GM12878 (cell line): Measurements from ENCODE around the gene TRERF1. TPM values are rescaled to one million over a fixed set of nuclear protein-coding genes. Genes with fewer than 3 reads are reported as not detected.

Experiments
- ATAC-seq: fragments of 200-7000 bp; cut with Tn5 transposase; 3 replicates; pipeline ENCODE4 v1.9.1; 2020; ENCODE audit warnings: mild to moderate bottlenecking, moderate library complexity
- BruUV-seq: library from RNA; stranded (reverse); fragments of 400-500 nt; replicated peaks from 2 replicates; lab custom pipeline; 2021; lab: Mats Ljungman, UMichigan
- CTCF ChIA-PET: fragments of 300-600 bp; sonication (Branson Sonifier 250); formaldehyde crosslinking; extraction: SDS; loops from one replicate; lab custom pipeline; 2021; ENCODE audit warnings: inconsistent platforms; lab: Yijun Ruan, JAX
- POLR2A ChIA-PET: fragments of 350-600 bp; formaldehyde crosslinking; extraction: SDS; loops from one replicate; lab custom pipeline; 2021; ENCODE audit warnings: inconsistent platforms; lab: Charles Lee
- RAD21 ChIA-PET: fragments of 300-600 bp; sonication (Branson Sonifier 250); formaldehyde crosslinking; loops from one replicate; lab custom pipeline; 2023; ENCODE audit warnings: antibody characterized with exemption; ENCODE audit not compliant: unreplicated experiment; lab: Charles Lee
- SMC1A ChIA-PET: fragments of 300-600 bp; sonication (Branson Sonifier 250); formaldehyde crosslinking; loops from one replicate; lab custom pipeline; 2023; ENCODE audit not compliant: unreplicated experiment, uncharacterized antibody; lab: Charles Lee
- DNase-seq: peaks from one replicate; pipeline ENCODE4 v3.0.0-alpha.2; 2011; ENCODE audit warnings: low read depth, low spot score
- FAIRE-seq: peaks from 3 replicates; lab custom pipeline; 2011; peaks lifted over from hg19 to GRCh38; lab: Jason Lieb, UNC
- H2AFZ ChIP-seq: 2 replicates; pipeline ENCODE4 v1.6.0; 2011; ENCODE audit warnings: low read depth, low read length, control low read depth; ENCODE audit not compliant: control insufficient read depth
- H3K27ac ChIP-seq: 2 replicates; pipeline ENCODE4 v1.5.1; 2011; ENCODE audit warnings: control low read depth; ENCODE audit not compliant: control insufficient read depth, insufficient read depth
- H3K27me3 ChIP-seq, 2 experiments: replicated peaks in 1 of 2; 2 replicates each; pipeline versions ENCODE4 v1.6.0 to v1.6.1; 2011; ENCODE audit warnings: low read length in 1 of 2; ENCODE audit not compliant: control insufficient read depth in 2 of 2, insufficient read depth in 2 of 2
- H3K36me3 ChIP-seq, 2 experiments: 2 replicates each; pipeline ENCODE4 v1.5.1; 2011; ENCODE audit warnings: low read length in 1 of 2; ENCODE audit not compliant: control insufficient read depth in 2 of 2, insufficient read depth in 2 of 2
- H3K4me1 ChIP-seq: 2 replicates; pipeline ENCODE4 v1.6.1; 2011; ENCODE audit warnings: mild to moderate bottlenecking, low read length, moderate library complexity, mixed read lengths; ENCODE audit not compliant: control insufficient read depth, insufficient read depth
- H3K4me2 ChIP-seq: 2 replicates; pipeline ENCODE4 v1.6.0; 2011; ENCODE audit warnings: control low read depth; ENCODE audit not compliant: control insufficient read depth, insufficient read depth
- H3K4me3 ChIP-seq: fragments of 200-600 bp; sonication (generic); 2 replicates; pipeline ENCODE4 v1.5.1; 2016
- H3K79me2 ChIP-seq: 2 replicates; pipeline ENCODE4 v1.6.0; 2011; ENCODE audit warnings: low read length; ENCODE audit not compliant: control insufficient read depth, insufficient read depth
- H3K9ac ChIP-seq: 2 replicates; pipeline ENCODE4 v1.8.0; 2011; ENCODE audit warnings: low read length, control low read depth, mixed read lengths; ENCODE audit not compliant: control insufficient read depth, insufficient read depth
- H3K9me3 ChIP-seq: replicated peaks from 3 replicates; pipeline ENCODE4 v1.5.1; 2011; ENCODE audit warnings: mild to moderate bottlenecking, low read length; ENCODE audit not compliant: control insufficient read depth, insufficient read depth
- H4K20me1 ChIP-seq: 2 replicates; pipeline ENCODE4 v1.6.0; 2011; ENCODE audit not compliant: control insufficient read depth, insufficient read depth
- WGBS: methylation state at CpG from one replicate; pipeline ENCODE4 v1.1.6; 2016; ENCODE audit warnings: low lambda C conversion rate; ENCODE audit not compliant: insufficient replicate concordance, insufficient coverage; ENCODE audit errors: missing lambda C conversion rate; 5-methylcytosine and 5-hydroxymethylcytosine counted together
- in situ Hi-C: fragments of 300-500 bp; cut with MboI; formaldehyde crosslinking; loops from 9 replicates; pipeline ENCODE4 v1.14.3; 2018; ENCODE audit warnings: mixed read lengths
- intact Hi-C: fragments of 100-400 bp; cut with micrococcal nuclease; formaldehyde crosslinking; loops from one replicate; pipeline ENCODE4 v1.14.2; 2022; ENCODE audit not compliant: unreplicated experiment
- polyA plus RNA-seq, 11 experiments: library from polyadenylated mRNA; depleted of rRNA in 4 of 11; unstranded in 6 of 11; stranded (reverse) in 5 of 11; fragments of >200 nt; fragmentation: Nextera tagmentation in 4 of 11; fragmentation: Illumina TruSeq in 1 of 11; extraction: Ambion mirVana in 4 of 11; extraction: Trizol in 1 of 11; gene quantifications; 1 replicate in 1 of 11; 2 replicates in 10 of 11; pipeline versions ENCODE4 v1.2.1 to v1.2.3, GENCODE V29; 2011 to 2016; ENCODE audit warnings: inconsistent platforms in 2 of 11, missing spikeins in 2 of 11, low read depth in 1 of 11
- total RNA-seq, 4 experiments: library from RNA; depleted of rRNA in 3 of 4; stranded (reverse); fragments of >200 nt in 3 of 4; fragmentation: Illumina TruSeq in 1 of 4; extraction: Trizol in 1 of 4; gene quantifications; 2 replicates each; pipeline versions ENCODE4 v1.2.1 to v1.2.3, GENCODE V29; 2013 to 2021
- TF ChIP-seq, protein P1 (sequence below): fragments of 150-350 bp; IDR thresholded peaks from 2 replicates; pipeline ENCODE4 v1.6.1; 2016; ENCODE audit warnings: low read depth, low read length

Gene TRERF1
- total and polyA plus RNA-seq, 10 of the 15 experiments (the other 5 are each of a cell fraction or from before 2014, with no cell fraction given) = 2.2 to 19.4 (median 7.2) TPM

DNA sequence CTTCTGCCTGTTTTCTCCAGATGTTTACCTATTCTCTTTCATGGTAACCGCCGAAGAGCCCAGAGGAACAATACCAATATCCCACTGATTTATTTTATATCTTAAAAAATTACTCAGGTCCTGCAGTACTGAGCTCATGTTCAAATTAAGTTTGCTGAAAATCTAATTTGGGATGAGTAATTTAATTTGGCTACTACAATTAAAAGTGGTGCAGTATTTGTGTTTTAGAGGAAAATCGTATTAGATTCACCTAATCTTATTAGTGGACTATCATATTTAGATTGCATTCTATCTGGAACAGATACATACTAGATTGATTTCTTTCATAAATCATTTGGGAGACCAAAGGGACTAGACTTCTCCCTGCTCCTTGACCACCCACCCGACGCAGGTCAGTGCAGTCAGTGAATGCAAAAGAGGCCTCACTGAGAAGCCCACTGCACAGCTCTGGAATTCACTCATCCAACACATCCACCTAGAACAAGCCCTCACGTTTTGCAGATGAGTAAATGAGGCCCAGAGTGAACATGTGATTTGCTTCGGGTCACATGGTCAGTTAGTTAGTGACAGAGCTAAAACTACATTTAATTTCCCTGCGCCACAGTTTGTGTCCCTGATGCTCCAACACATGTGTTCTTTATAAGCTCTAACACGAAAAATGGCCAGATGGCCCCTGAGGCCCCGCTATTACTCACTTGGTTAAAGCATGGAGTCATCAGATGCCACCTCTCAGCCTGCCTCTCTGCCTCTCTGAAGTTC, 101.8 kb downstream of the TRERF1 start:
- Histone ChIP-seq H3K79me2 (no peaks in the 10 kb centered on the region), H3K4me2 (no peak overlapping the region), H3K4me1 (no peaks in the 10 kb centered on the region), H3K36me3 (no peaks in the 10 kb centered on the region), H4K20me1 (no peaks in the 10 kb centered on the region), H3K4me3 (no peak overlapping the region)
- CTCF ChIA-PET = interaction anchor here (1.4 kb wide), 1 partner anchor 17 kb away, joined by 4 read pairs; no protein-coding TSS in a partner anchor
- in situ Hi-C loops = no loop called here
- FAIRE-seq = no peak
- TF ChIP-seq, protein P1, sequence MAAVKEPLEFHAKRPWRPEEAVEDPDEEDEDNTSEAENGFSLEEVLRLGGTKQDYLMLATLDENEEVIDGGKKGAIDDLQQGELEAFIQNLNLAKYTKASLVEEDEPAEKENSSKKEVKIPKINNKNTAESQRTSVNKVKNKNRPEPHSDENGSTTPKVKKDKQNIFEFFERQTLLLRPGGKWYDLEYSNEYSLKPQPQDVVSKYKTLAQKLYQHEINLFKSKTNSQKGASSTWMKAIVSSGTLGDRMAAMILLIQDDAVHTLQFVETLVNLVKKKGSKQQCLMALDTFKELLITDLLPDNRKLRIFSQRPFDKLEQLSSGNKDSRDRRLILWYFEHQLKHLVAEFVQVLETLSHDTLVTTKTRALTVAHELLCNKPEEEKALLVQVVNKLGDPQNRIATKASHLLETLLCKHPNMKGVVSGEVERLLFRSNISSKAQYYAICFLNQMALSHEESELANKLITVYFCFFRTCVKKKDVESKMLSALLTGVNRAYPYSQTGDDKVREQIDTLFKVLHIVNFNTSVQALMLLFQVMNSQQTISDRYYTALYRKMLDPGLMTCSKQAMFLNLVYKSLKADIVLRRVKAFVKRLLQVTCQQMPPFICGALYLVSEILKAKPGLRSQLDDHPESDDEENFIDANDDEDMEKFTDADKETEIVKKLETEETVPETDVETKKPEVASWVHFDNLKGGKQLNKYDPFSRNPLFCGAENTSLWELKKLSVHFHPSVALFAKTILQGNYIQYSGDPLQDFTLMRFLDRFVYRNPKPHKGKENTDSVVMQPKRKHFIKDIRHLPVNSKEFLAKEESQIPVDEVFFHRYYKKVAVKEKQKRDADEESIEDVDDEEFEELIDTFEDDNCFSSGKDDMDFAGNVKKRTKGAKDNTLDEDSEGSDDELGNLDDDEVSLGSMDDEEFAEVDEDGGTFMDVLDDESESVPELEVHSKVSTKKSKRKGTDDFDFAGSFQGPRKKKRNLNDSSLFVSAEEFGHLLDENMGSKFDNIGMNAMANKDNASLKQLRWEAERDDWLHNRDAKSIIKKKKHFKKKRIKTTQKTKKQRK = no peak
- TF ChIP-seq, all 136 proteins: peak for 0
- ChIA-PET RAD21 (no interaction called here), POLR2A (interaction anchor here (1.5 kb wide), 1 partner anchor 17 kb away, joined by 4 read pairs; no protein-coding TSS in a partner anchor), SMC1A (interaction anchor here (1.1 to 2.2 kb wide), 3 partner anchors 10 to 41 kb away, joined by 3 to 6 read pairs (median 3); no protein-coding TSS in a partner anchor)
- no peak for ATAC-seq
- no peak overlapping the region for H2AFZ ChIP-seq
- DNase-seq = no peak
- H3K27ac ChIP-seq = no peak overlapping the region
- no peaks in the 10 kb centered on the region for H3K9me3 ChIP-seq
- H3K27me3 ChIP-seq = no peaks in the 10 kb centered on the region
- BruUV-seq = no TSS peak
- H3K9ac ChIP-seq = no peak overlapping the region
- 68% methylated on average over 10 of the region's 10 CpGs for WGBS
- intact Hi-C loops = no loop called here
